Caco-2 (cell line): ENCODE results near the gene ANKRD22. TPM values are rescaled to one million over a fixed set of nuclear protein-coding genes. Genes with fewer than 3 reads are reported as not detected.

ENCODE experiments used
- BruUV-seq: library from RNA; stranded (reverse); fragments of 400-500 nt; replicated peaks from 2 replicates; lab custom pipeline; 2021; lab: Mats Ljungman, UMichigan
- CTCF ChIA-PET: fragments of 300-600 bp; sonication (Branson Sonifier 250); formaldehyde crosslinking; loops from one replicate; lab custom pipeline; 2022; ENCODE audit warnings: antibody characterized with exemption; lab: Charles Lee
- POLR2A ChIA-PET: fragments of 300-600 bp; sonication (Branson Sonifier 250); formaldehyde crosslinking; loops from one replicate; lab custom pipeline; 2022; ENCODE audit warnings: antibody characterized with exemption; lab: Charles Lee
- DNase-seq, 2 experiments: peaks; one replicate each; pipeline versions ENCODE4 v3.0.0 to v3.0.0-alpha.2; 2020 to 2022
- H3K27me3 ChIP-seq: replicated peaks from 2 replicates; pipeline ENCODE4 v1.6.0; 2011; ENCODE audit warnings: low read length; ENCODE audit not compliant: control insufficient read depth, insufficient read depth
- H3K36me3 ChIP-seq: 2 replicates; pipeline ENCODE4 v1.5.1; 2011; ENCODE audit warnings: low read length; ENCODE audit not compliant: control insufficient read depth, insufficient read depth
- H3K4me1 ChIP-seq: fragments of 250-450 bp; sonication (Bioruptor Pico); 2 replicates; pipeline ENCODE4 v1.5.1; 2020; ENCODE audit warnings: mild to moderate bottlenecking
- H3K4me3 ChIP-seq: 2 replicates; pipeline ENCODE4 v1.5.1; 2011; ENCODE audit warnings: low read depth, mild to moderate bottlenecking, control low read depth, low read length
- H3K9me3 ChIP-seq: fragments of 250-450 bp; sonication (Bioruptor Pico); 2 replicates; pipeline ENCODE4 v1.5.1; 2020; ENCODE audit warnings: mild to moderate bottlenecking, moderate library complexity
- H3K27ac Mint-ChIP-seq: one replicate; pipeline ENCODE4 v1.8.0; 2022; ENCODE audit warnings: mixed read lengths; ENCODE audit not compliant: unreplicated experiment
- H3K27me3 Mint-ChIP-seq: one replicate; pipeline ENCODE4 v1.8.0; 2022; ENCODE audit warnings: mixed read lengths; ENCODE audit not compliant: insufficient read depth, unreplicated experiment
- H3K36me3 Mint-ChIP-seq: one replicate; pipeline ENCODE4 v1.8.0; 2022; ENCODE audit warnings: mild to moderate bottlenecking, mixed read lengths; ENCODE audit not compliant: insufficient read depth, unreplicated experiment
- H3K4me1 Mint-ChIP-seq: one replicate; pipeline ENCODE4 v1.8.0; 2022; ENCODE audit warnings: low read depth, mixed read lengths; ENCODE audit not compliant: unreplicated experiment
- H3K4me3 Mint-ChIP-seq: one replicate; pipeline ENCODE4 v1.8.0; 2022; ENCODE audit warnings: mild to moderate bottlenecking, moderate library complexity, mixed read lengths; ENCODE audit not compliant: unreplicated experiment
- H3K9me3 Mint-ChIP-seq: one replicate; pipeline ENCODE4 v1.8.0; 2022; ENCODE audit warnings: mixed read lengths; ENCODE audit not compliant: unreplicated experiment
- intact Hi-C: fragments of 100-400 bp; cut with micrococcal nuclease; formaldehyde crosslinking; loops from one replicate; pipeline ENCODE4 v1.10.0; 2022; ENCODE audit not compliant: unreplicated experiment
- total RNA-seq: library from RNA; stranded (reverse); gene quantifications from 2 replicates; pipeline ENCODE4 v1.2.3, GENCODE V29; 2022
- TF ChIP-seq, protein P1 (sequence below), 2 experiments: fragments of 200-600 bp in 1 of 2; IDR thresholded peaks; 1 replicate in 1 of 2; 2 replicates in 1 of 2; pipeline versions ENCODE4 v1.5.1 to v1.8.0; 2011 to 2022; ENCODE audit warnings: antibody characterized with exemption in 1 of 2, control low read depth in 1 of 2, inconsistent platforms in 1 of 2, low read depth in 1 of 2, low read length in 1 of 2, mild to moderate bottlenecking in 1 of 2, moderate library complexity in 1 of 2; ENCODE audit not compliant: insufficient read depth in 1 of 2, severe bottlenecking in 1 of 2, unreplicated experiment in 1 of 2

The ANKRD22 gene
- total RNA-seq, 1 experiment from 2014 or later: not detected

DNA sequence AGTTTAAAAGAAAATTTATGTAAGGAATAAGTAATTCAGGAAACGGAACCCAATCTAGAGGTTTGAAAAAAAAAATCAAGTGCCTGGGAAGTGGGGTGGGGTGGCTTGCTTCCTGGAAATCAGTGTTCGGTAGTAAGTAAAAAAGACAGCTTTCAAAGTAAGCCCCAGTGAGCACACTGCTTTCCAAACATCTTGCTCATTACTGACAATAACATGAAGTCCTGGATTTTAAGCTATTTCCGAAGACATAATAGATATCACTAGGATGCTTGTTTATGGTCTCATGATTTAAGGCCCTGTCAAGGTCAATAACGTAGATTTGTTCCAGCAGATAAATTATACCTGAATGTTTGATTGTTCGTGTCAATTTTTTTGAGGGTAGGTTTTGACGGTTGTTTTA is 29.7 kb upstream of the ANKRD22 start:
- TF ChIP-seq, protein P1, sequence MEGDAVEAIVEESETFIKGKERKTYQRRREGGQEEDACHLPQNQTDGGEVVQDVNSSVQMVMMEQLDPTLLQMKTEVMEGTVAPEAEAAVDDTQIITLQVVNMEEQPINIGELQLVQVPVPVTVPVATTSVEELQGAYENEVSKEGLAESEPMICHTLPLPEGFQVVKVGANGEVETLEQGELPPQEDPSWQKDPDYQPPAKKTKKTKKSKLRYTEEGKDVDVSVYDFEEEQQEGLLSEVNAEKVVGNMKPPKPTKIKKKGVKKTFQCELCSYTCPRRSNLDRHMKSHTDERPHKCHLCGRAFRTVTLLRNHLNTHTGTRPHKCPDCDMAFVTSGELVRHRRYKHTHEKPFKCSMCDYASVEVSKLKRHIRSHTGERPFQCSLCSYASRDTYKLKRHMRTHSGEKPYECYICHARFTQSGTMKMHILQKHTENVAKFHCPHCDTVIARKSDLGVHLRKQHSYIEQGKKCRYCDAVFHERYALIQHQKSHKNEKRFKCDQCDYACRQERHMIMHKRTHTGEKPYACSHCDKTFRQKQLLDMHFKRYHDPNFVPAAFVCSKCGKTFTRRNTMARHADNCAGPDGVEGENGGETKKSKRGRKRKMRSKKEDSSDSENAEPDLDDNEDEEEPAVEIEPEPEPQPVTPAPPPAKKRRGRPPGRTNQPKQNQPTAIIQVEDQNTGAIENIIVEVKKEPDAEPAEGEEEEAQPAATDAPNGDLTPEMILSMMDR (IDR thresholded peaks at IDR 0.05; ENCODE audit: insufficient read depth in 1 of 2, low read depth in 1 of 2, low read length in 1 of 2, severe bottlenecking in 1 of 2, unreplicated experiment in 1 of 2): no peak
- H3K27me3 Mint-ChIP-seq: peaks cover 15% of the 10 kb centered on the region
- H3K4me1 Mint-ChIP-seq: no peaks in the 10 kb centered on the region
- Histone ChIP-seq H3K4me1 (no peaks in the 10 kb centered on the region), H3K9me3 (no peaks in the 10 kb centered on the region), H3K4me3 (no peak overlapping the region), H3K36me3 (no peaks in the 10 kb centered on the region), H3K27me3 (no peaks in the 10 kb centered on the region)
- H3K4me3 Mint-ChIP-seq: peak overlapping the region; percentile 90
- ChIA-PET POLR2A (no interaction called here), CTCF (no interaction called here)
- peaks cover 5% of the 10 kb centered on the region for H3K36me3 Mint-ChIP-seq
- BruUV-seq: no TSS peak
- intact Hi-C loops: loop anchor here (2.0 to 5.0 kb wide), 2 partner anchors 15 to 44 kb away; no protein-coding TSS in a partner anchor
- DNase-seq: no peak
- no peaks in the 10 kb centered on the region for H3K9me3 Mint-ChIP-seq
- H3K27ac Mint-ChIP-seq: no peak overlapping the region

- no peaks in the 10 kb centered on the region for H3K9me3 Mint-ChIP-seq
- H3K36me3 ChIP-seq: no peaks in the 10 kb centered on the region
- intact Hi-C loops: loop anchor here (1.0 to 5.0 kb wide), 3 partner anchors 16 to 52 kb away; no protein-coding TSS in a partner anchor
- H3K9me3 ChIP-seq: no peaks in the 10 kb centered on the region
- ChIA-PET CTCF (no interaction called here), POLR2A (no interaction called here)
- peak overlapping the region; percentile 92 for H3K4me3 ChIP-seq
- H3K4me3 Mint-ChIP-seq: peak overlapping the region; percentile 90
- peak; percentile 68 to 70 for DNase-seq
- peaks cover 15% of the 10 kb centered on the region for H3K27me3 Mint-ChIP-seq
- no peak overlapping the region for H3K27ac Mint-ChIP-seq
- H3K4me1 ChIP-seq: no peaks in the 10 kb centered on the region
- TF ChIP-seq, protein P1 (IDR thresholded peaks at IDR 0.05; ENCODE audit: insufficient read depth in 1 of 2, low read depth in 1 of 2, low read length in 1 of 2, severe bottlenecking in 1 of 2, unreplicated experiment in 1 of 2): peak in 1 of 2 experiments; percentile 14
- H3K36me3 Mint-ChIP-seq: peaks cover 5% of the 10 kb centered on the region
- no TSS peak for BruUV-seq
- H3K27me3 ChIP-seq: no peaks in the 10 kb centered on the region
- H3K4me1 Mint-ChIP-seq: no peaks in the 10 kb centered on the region
Measured at GRCh38 chr10:88880282-88881076, 28.8 kb upstream of the ANKRD22 start.

DNA sequence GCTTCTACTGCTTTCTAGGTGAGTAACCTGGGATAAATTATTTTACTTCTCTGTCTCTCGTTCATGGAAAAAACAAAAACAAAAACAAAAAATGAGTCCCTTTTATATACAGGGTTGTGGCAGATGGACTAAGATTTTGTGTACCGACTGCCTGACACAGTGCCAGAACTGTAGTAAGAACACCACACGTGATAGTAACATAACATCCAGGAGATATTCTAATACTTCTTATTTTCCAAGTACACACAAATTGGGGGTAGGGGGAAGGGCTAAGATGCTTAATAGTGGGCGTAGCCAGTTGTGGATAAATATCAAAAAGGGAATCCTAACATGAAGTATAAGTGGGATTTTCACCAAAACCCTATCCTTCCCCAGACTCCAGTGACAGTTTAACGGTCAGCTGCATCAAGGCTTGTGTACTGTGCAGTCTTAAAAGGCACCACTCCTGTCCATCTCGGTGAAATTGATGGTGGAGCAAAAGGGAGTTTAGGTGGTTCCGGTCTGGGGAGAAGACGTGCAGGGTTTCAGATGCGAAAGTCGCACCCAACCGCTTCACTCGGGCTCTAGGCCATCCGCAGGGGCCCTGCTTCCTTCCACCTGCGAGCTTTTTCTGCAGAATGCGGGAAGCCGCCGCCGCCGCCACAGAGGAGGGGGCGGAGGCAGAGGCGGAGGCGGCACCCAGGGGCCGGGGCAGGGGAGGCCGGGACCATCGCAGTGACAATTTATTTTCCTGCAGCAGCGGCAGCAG is 28.1 kb upstream of the ANKRD22 start, which contains the start of gene STAMBPL1:
STAMBPL1 (plus strand) TSS at position 712 of the 748 bp plus-strand sequence. CDS start 21,464 bp downstream, outside the sequence.
- H3K27me3 ChIP-seq: no peaks in the 10 kb centered on the region
- Mint-ChIP-seq H3K4me3 (peak within 1 kb of the TSS; percentile 90), H3K4me1 (no peaks in the 10 kb centered on the region), H3K9me3 (no peaks in the 10 kb centered on the region), H3K27ac (no peak within 1 kb of the TSS), H3K27me3 (peaks cover 15% of the 10 kb centered on the region), H3K36me3 (peaks cover 5% of the 10 kb centered on the region)
- peak within 1 kb of the TSS; percentile 92 for H3K4me3 ChIP-seq
- no peaks in the 10 kb centered on the region for H3K9me3 ChIP-seq
- CTCF ChIA-PET: no interaction called here
- DNase-seq: peak in 1 of 2 experiments; percentile 38
- POLR2A ChIA-PET: no interaction called here
- no peaks in the 10 kb centered on the region for H3K4me1 ChIP-seq
- intact Hi-C loops: loop anchor here (1.0 to 5.0 kb wide), 3 partner anchors 17 to 53 kb away; no protein-coding TSS in a partner anchor
- BruUV-seq: no TSS peak
- TF ChIP-seq, protein P1 (IDR thresholded peaks at IDR 0.05; ENCODE audit: insufficient read depth in 1 of 2, low read depth in 1 of 2, low read length in 1 of 2, severe bottlenecking in 1 of 2, unreplicated experiment in 1 of 2): no peak
- no peaks in the 10 kb centered on the region for H3K36me3 ChIP-seq
